Activated naive CD4-positive, alpha-beta T cell treated with Interleukin-2 at 50 U/mL for 16 hours (primary cell): ENCODE data around the gene EEIG2.

Experiments used
- DNase-seq: peaks from one replicate; pipeline ENCODE4 v3.0.0-alpha.2; 2020

EEIG2 gene

DNA sequence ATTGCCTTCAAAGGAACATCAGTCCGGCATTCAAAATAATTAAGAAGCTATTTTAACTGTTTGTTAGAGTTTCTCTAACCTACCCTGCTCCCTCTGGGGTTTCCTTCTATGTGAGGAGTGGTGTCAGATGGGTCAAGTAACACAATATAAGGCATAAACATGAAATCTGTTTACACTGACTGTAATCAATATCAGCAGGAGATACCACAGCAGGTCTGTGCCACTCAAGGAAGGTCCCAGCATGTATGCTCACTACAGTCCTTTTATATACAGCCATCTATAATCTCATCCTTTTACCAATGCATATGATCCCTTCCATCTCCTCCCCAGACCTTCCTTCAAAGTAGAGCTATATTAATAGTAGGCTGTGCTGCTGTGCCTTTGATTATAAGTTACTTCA is 25.4 kb downstream of the EEIG2 start:
- no peak for DNase-seq

DNA sequence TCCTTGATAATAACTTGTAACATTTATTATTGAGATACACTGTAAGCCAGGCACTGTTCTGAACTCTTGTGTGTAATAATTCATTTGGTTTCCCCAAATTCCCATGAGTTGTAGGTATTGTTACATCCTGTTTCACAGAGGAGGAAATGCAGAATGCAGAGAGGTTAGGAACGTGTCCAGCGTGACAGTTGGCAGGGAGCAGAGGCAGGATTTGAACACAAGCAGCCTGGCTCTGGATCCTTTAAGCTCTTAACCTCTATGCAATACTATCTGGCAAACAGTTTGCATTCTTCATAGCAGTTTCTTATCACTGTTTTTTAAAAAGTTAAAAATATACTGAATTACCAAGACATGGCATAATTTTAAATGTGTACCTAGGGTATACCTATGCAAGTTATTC is 30.5 kb downstream of the EEIG2 start:
- DNase-seq, result no peak

DNA sequence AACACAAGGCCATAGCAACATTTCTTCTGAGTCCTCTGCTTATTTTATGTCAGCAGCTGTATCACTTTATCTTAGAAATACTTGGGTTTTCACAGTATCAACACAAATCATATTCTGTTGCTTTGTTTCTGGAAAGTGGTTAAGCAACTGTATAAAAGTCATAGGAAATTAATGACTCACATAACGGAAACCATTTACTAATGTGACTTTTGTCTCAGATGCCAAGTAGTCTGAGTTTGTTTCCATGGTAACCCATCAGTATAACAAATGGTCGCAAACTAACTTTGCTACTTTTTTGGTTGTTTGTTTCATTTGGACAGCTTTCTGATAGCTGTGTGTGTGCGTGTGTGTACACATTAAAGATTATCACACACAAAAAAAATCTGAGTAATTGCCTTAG is 31.1 kb downstream of the EEIG2 start:
- DNase-seq, result no peak

DNA sequence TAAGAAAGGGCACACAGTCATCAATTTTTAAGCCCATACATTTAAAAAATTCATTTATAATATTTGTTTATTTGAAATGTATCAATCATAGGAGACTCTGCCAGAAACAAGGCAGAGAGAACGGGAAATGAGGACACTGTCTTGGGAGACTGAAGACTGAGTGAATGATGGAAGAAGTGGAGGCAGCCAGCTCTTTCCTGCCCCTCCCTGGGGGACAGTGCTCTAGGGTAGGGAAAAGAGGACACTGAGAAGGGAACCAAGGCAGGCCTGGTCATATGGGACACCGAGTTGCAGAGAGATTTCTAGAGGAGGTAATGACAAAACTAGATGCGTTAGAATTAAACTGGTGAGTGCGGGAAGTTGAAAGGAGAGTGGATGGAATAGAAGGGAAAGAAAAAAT is 31.6 kb downstream of the EEIG2 start:
- DNase-seq, result no peak

DNA sequence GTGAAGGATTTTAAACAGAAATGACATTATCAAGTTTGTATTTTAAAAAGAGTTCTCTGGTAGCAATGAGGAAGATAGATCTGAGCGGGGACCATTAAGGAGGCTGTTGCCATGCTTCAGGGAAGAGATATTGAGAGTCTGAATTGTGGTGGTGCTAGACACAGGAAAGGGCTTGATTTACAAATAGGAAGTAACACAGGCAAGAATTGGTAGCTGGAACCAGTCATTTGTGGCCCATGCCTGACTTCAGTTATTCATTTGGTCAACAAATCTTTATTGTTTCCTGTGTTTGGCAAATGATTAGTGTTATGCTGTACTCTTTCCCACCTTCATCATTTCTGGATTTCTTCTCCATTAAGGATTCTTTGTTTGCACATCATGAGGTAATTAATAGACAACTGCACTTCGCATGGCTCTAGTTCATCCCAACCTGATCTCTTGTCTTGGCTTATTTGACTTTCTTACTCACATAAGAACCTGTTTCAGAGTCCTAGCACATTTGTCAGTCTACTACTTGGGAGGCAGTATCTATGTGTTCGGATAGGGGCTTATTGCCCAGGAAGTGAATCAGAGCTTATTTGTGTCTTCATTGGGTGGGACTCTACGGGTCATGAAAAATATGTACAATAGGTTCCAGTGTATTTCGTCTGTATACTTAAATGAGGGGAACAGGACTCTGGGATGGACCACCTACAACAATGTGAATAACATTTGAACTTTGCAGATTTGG is 32.3 kb downstream of the EEIG2 start:
- no peak for DNase-seq

DNA sequence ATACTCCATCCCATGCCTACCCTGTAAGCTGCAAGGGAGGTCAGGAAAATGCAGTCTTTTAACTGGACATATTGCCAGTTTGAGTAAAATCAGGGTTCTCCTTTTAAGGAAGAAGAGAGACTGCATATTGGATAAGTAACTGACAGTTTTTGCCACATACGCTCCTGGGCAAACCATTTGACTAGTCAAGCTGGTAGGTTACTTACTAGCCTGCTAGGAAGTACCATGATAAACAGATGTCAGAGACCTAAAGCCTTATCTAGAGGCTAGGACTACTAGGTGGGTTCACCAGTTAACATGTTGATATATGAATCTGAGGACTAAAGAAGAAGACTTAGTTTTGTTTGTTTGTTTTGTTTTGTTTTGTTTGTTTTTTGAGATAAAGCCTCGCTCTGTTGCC is 33.5 kb downstream of the EEIG2 start:
- no peak for DNase-seq

DNA sequence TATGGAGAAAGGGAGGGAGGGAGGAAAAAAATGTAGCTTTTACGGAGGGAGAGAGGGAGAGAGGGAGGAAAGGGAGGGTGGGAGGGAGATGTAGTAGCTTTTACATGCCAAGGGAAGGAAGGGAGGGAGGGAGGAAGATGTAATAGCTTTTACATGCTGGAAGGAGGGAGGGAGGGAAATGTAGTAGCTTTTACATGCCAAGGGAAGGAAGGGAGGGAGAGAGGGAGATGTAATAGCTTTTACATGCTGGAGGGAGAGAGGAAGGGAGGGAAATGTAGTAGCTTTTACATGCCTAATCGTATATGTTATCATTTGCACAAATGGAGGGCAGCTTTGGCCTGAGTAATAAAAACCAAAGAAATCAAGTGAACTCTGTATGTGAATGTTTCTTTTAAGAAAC is 35.6 kb downstream of the EEIG2 start:
- no peak for DNase-seq

DNA sequence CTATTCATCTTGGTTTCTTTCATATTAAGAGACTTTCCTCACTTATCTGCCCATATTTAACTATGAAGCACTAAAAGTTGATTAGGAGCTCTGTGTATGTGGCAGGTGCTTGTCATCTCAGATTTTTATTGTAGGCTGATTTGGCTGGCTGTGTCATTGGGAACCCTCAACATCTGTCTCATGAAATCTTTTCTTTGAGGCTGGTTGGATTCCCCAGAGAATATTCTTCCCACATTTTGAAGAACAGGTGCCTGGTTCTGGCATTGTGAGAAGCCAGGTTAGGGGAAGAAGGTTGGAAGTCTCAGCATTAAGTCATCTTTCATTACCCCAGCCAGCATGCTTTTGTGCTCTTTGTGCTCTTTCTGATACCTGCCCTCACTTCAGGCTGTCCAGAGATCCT is 37.1 kb downstream of the EEIG2 start:
- no peak for DNase-seq

DNA sequence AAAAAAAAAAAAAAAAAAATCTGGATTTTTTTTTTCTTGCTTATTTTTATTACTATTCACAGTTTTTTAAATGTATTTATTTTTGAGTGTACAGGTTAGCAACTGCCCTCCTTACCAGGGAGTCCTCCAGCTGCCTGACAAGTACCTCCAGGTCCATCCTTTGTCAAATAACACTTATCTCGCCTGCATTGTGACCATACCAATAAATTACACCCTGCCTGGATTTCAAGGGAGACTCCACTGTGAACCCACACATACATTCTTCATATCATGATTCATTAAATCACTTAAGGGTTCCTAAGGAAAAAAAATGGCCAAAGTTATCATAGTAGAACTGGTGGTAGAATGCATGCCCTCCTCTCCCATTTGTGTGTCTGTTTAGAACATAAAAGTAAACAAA is 38.4 kb downstream of the EEIG2 start:
- no peak for DNase-seq

DNA sequence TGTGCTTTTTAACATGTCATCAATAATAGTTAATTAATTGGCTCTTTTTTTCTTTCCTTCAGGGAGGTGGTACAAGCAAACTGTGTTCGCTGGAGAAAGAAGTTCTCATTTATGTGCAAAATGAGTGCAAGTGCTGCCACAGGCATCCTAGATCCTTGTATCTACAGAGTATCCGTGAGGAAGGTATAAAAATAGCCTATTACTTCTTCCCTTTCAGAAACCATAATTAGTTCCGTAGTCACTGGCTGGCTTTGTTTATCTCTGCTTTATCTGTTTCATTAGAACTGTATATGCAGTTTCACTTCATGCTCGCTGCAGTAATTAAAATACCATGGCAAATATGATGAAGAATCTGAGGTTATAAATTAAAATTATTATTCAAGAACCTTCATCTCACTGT is 40.6 kb downstream of the EEIG2 start:
- DNase-seq, result no peak

DNA sequence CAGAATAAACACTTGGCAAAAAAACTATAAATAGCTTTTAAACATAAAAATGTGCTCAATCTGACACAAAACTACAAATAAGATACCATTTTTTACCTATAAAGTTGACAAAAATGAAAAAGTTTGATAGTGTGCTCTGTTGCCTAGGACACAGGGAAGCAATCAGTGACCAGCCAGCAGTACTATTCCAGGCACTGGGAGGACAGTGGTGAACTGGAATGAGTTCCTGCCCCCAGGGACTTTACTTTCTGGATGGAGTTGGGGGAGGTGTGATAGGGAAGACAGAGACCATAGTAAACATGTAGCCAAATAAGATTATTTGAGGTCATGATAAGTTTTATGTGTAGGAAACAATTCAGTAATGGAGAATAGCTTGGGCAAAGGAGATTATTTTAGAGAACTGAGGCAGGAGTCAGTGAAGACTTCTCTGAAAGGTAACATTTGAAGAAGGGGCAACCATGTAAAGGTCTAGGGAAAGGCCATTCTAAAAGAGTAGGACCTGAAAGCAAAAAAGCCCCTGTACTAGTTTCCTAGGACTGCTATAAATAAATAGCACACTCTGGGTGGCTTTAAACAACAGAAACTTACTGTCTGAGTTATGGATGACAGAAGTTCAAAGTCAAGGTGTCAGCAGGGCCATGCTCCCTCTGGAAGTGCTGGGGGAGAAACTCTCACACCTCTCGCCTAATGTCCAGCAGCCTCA is 42.0 kb downstream of the EEIG2 start:
- no peak for DNase-seq

DNA sequence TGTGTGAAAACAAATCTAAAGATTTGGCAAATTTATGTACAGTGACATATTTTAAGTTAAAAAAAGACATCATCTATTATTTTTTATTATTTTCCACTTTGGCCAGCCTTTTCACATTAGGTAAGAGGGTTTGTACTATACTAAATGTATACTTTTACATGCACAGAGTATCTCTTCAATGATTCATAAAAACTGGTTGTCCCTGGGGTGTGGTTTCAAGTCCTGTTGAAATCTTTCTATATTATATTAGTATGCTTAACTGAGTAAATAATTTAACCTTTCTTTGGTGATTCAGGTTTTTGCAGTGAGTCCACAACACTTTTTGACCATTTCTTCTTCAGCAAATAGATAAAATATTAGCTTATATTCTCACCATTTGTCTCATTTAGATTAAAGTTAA is 45.7 kb downstream of the EEIG2 start:
- DNase-seq, result no peak

DNA sequence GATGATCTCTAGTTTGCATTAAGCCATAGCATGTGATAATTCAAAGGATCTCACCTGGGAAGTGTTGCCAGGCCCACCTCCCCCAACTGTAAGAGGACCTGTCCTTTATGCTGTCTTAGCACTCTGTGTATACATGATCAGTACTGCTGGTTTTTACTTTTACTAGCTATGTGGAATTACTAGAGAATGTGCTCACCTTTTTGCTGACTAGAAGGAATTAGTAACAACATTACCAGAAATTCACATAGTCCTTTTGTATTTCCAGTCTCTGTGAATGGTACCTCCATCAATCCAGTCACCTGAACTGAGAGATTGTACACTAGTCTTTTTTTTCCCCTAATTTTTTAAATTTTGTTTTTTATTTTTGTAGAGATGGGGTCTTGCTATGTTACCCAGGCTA is 46.6 kb downstream of the EEIG2 start:
- DNase-seq, result no peak

DNA sequence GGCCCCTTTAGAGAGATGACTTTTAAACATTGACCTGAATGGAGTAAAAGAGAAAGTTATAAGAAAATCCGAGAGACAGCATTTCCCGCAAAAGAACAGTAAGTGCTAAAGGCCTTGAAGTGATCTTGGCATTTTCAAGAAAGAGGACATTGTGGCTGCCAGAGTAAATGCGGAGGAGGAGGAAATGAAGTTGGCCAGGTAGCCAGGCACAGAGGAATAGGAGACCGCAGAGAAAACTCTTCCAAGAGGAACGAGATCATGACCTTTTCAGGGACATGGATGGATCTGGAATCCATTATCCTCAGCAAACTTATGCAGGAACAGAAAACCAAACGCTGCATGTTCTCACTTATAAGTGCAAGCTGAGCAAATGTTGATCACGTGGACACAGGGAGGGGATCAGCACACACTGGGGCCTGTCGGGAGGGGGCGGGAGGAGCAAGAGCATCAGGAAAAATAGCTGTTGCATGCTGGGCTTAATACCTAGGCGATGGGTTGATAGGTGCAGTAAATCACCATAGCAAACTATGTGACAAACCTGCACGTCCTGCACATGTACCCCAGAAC is 49.7 kb downstream of the EEIG2 start:
- no peak for DNase-seq
